Endodermal cell (in vitro differentiated cells): Measurements from ENCODE around the gene TXNDC2. TPM values are rescaled to one million over a fixed set of nuclear protein-coding genes. Genes with fewer than 3 reads are reported as not detected.
"Not testable (repeated sequence)": the region's sequence is repeated elsewhere in the genome, so short reads cannot be mapped to it uniquely, and the experiment has no call there.

Source experiments
- DNase-seq: peaks from one replicate; pipeline ENCODE4 v3.0.0-alpha.2; 2017
- H3K27ac ChIP-seq: 2 replicates; pipeline ENCODE4 v1.5.1; 2013; ENCODE audit warnings: mild to moderate bottlenecking, low read depth, low read length, moderate library complexity
- H3K27me3 ChIP-seq: 2 replicates; pipeline ENCODE4 v1.6.1; 2013; ENCODE audit warnings: mild to moderate bottlenecking, low read length, moderate library complexity; ENCODE audit not compliant: insufficient read depth, control insufficient read depth, poor library complexity, severe bottlenecking
- H3K36me3 ChIP-seq: 2 replicates; pipeline ENCODE4 v1.7.0; 2013; ENCODE audit warnings: mild to moderate bottlenecking, low read length, moderate library complexity; ENCODE audit not compliant: control insufficient read depth, insufficient read depth
- H3K4me1 ChIP-seq: one replicate; pipeline ENCODE4 v1.7.0; 2013; ENCODE audit warnings: low read length; ENCODE audit not compliant: control insufficient read depth, insufficient read depth
- H3K4me3 ChIP-seq: 2 replicates; pipeline ENCODE4 v1.5.1; 2013; ENCODE audit warnings: mild to moderate bottlenecking, low read length, moderate library complexity
- H3K9ac ChIP-seq: 2 replicates; pipeline ENCODE4 v1.6.1; 2013; ENCODE audit warnings: mild to moderate bottlenecking, low read length, moderate library complexity; ENCODE audit not compliant: poor library complexity, severe bottlenecking; ENCODE audit errors: extremely low read depth
- H3K9me3 ChIP-seq: 2 replicates; pipeline ENCODE4 v1.6.1; 2013; ENCODE audit warnings: mild to moderate bottlenecking, low read length, moderate library complexity; ENCODE audit not compliant: control insufficient read depth
- H3K27ac Mint-ChIP-seq: 2 replicates; pipeline ENCODE4 v1.8.0; 2020; ENCODE audit warnings: mixed read lengths
- H3K27me3 Mint-ChIP-seq: 2 replicates; pipeline ENCODE4 v1.8.0; 2021; ENCODE audit warnings: mild to moderate bottlenecking, mixed read lengths; ENCODE audit not compliant: insufficient read depth
- H3K36me3 Mint-ChIP-seq: 2 replicates; pipeline ENCODE4 v1.8.0; 2020; ENCODE audit warnings: low read depth, mixed read lengths
- H3K4me1 Mint-ChIP-seq: 2 replicates; pipeline ENCODE4 v1.8.0; 2020; ENCODE audit warnings: mixed read lengths
- H3K4me3 Mint-ChIP-seq: 2 replicates; pipeline ENCODE4 v1.8.0; 2020; ENCODE audit warnings: mild to moderate bottlenecking, moderate library complexity, mixed read lengths
- H3K9me3 Mint-ChIP-seq: 2 replicates; pipeline ENCODE4 v1.8.0; 2020; ENCODE audit warnings: mild to moderate bottlenecking, mixed read lengths
- CTCF ChIP-seq: fragments of 200-600 bp; sonication (generic); conservative IDR thresholded peaks from 2 replicates; pipeline ENCODE4 v1.5.0; 2021; ENCODE audit warnings: antibody characterized with exemption, mild to moderate bottlenecking
- WGBS, 2 experiments: methylation state at CpG; one replicate each; pipeline versions ENCODE4 v1.1.5 to v1.1.7; 2013; ENCODE audit warnings: missing lambda C conversion rate in 2 of 2, mixed read lengths in 1 of 2; ENCODE audit not compliant: insufficient coverage in 1 of 2, insufficient read length in 1 of 2; 5-methylcytosine and 5-hydroxymethylcytosine counted together
- total RNA-seq, 2 donors: library from RNA; stranded (reverse); fragmentation: NEBNext Ultra II Directional in 1 of 2; extraction: Animal tissue kit (Norgen Biotek cat#: 25700) in 1 of 2; gene quantifications; 2 replicates in 1 of 2; 3 replicates in 1 of 2; pipeline ENCODE4 v1.2.1, GENCODE V29; 2021

The TXNDC2 gene
- total RNA-seq, 2 donors from 2014 or later, result not detected

GRCh38 chr18:9898792-9899549 lies 13.2 kb downstream of the TXNDC2 start:
- peaks cover 70% of the 10 kb centered on the region for H3K27me3 Mint-ChIP-seq

GRCh38 chr18:9899550-9899930 lies 13.8 kb downstream of the TXNDC2 start:
- not testable (repeated sequence) for H3K27ac Mint-ChIP-seq, H3K4me3 Mint-ChIP-seq
- 80 to 96% methylated on average over 1 of the region's 1 CpG for WGBS, 2 experiments

More at GRCh38 chr18:9898792-9899549, 13.2 kb downstream of the TXNDC2 start:
- peaks cover 40% of the 10 kb centered on the region for H3K27me3 ChIP-seq
- no peak overlapping the region for H3K4me3 Mint-ChIP-seq
- TF ChIP-seq CTCF, result no peak
- no peak overlapping the region for H3K4me3 ChIP-seq
- no peaks in the 10 kb centered on the region for H3K36me3 ChIP-seq
- H3K27ac Mint-ChIP-seq, result peak overlapping the region; percentile 11
- no peaks in the 10 kb centered on the region for H3K9me3 Mint-ChIP-seq
- WGBS, 2 experiments, result 78 to 80% methylated on average over 6 to 10 of the region's 11 CpGs
- no peak overlapping the region for H3K27ac ChIP-seq
- H3K4me1 ChIP-seq, result peaks cover 4% of the 10 kb centered on the region
- no peaks in the 10 kb centered on the region for H3K36me3 Mint-ChIP-seq
- DNase-seq, result peak; percentile 24
- H3K9ac ChIP-seq, result no peak overlapping the region
- H3K4me1 Mint-ChIP-seq, result peaks cover 24% of the 10 kb centered on the region
- H3K9me3 ChIP-seq, result peaks cover 6% of the 10 kb centered on the region

GRCh38 chr18:9900699-9901098 lies 14.9 kb downstream of the TXNDC2 start:
- H3K4me3 Mint-ChIP-seq, result no peak overlapping the region
- 92 to 98% methylated on average over 4 to 7 of the region's 7 CpGs for WGBS, 2 experiments

More at GRCh38 chr18:9899550-9899930, 13.8 kb downstream of the TXNDC2 start:
- Mint-ChIP-seq H3K4me1 (peaks cover 24% of the 10 kb centered on the region), H3K27me3 (peaks cover 74% of the 10 kb centered on the region)
- H3K9me3 ChIP-seq, H3K4me1 ChIP-seq, H3K9me3 Mint-ChIP-seq, H3K4me3 ChIP-seq, H3K9ac ChIP-seq, H3K36me3 Mint-ChIP-seq, DNase-seq, H3K27ac ChIP-seq, H3K36me3 ChIP-seq: not testable (repeated sequence)
- H3K27me3 ChIP-seq, result peaks cover 44% of the 10 kb centered on the region

More at GRCh38 chr18:9900699-9901098, 14.9 kb downstream of the TXNDC2 start:
- Mint-ChIP-seq H3K36me3 (no peaks in the 10 kb centered on the region), H3K27me3 (peaks cover 76% of the 10 kb centered on the region), H3K27ac (no peak overlapping the region), H3K4me1 (peaks cover 24% of the 10 kb centered on the region), H3K9me3 (no peaks in the 10 kb centered on the region)
- Histone ChIP-seq H3K9me3 (peaks cover 6% of the 10 kb centered on the region), H3K27ac (no peak overlapping the region), H3K4me1 (peaks cover 4% of the 10 kb centered on the region), H3K27me3 (peaks cover 56% of the 10 kb centered on the region), H3K9ac (no peak overlapping the region), H3K36me3 (no peaks in the 10 kb centered on the region), H3K4me3 (no peak overlapping the region)
- no peak for DNase-seq
- no peak for TF ChIP-seq CTCF
